AG08395 (cell line): Measurements from ENCODE around the gene CTSC.
"Not testable (repeated sequence)": the region's sequence is repeated elsewhere in the genome, so short reads cannot be mapped to it uniquely, and the experiment has no call there.

Experiments used
- DNase-seq: peaks from one replicate; pipeline ENCODE4 v3.0.0; 2012; ENCODE audit warnings: mixed read lengths, low spot score

Gene CTSC

GRCh38 chr11:88352139-88352538 is 14.6 kb upstream of the CTSC start:
- peak; percentile 10 for DNase-seq

- no peak for DNase-seq
Observed at GRCh38 chr11:88348870-88349269, 11.3 kb upstream of the CTSC start.

- DNase-seq: no peak
Observed at GRCh38 chr11:88345949-88346348, 8.4 kb upstream of the CTSC start.

- DNase-seq: peak; percentile 54
Observed at GRCh38 chr11:88345408-88345807, 7.9 kb upstream of the CTSC start.

DNA sequence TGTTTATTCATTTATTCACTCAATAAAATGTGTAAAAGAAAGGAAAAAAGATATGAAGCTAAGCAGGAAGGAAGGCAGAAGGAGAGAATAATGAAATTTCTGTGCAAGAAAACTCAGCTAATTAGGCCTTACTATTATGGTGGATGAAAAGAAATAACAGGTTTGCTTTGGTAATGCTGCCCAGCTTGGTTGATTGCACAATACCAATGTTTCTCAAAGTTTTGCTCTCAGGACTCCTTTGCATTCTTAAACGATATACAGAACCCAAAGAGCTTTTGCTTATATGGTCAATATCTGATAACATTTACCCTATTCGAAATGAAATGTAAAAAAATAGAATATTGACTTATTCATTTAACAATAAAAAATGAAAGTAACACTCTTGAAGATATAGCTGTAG is 7.3 kb upstream of the CTSC start:
- DNase-seq: no peak

- no peak for DNase-seq
Observed at GRCh38 chr11:88341522-88342251, 4.2 kb upstream of the CTSC start.

DNA sequence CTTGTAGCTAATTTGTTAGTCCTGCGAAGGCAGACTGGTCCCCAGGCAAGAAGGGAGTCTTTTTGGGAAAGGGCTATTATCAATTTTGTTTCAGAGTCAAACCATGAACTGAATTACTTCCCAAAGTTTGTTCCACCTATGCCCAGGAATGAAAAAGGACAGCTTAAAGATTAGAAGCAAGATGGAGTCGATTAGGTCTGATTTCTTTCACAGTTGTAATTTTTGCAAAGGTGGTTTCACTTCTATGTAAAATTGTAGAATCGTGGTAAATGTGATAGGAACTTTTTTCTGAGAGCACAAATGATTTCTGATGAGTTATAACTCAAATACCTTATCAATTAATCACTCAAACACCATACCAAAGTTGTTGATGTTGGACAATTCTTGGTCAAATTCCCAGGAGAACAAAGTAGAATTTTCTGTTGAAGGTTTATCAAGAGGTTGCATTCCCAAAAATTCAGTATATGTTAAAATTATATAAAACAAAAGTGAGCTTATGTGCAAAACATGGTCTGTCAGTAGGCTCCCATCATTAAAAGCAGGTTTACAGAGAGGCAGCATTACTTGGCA is 2.9 kb upstream of the CTSC start:
- no peak for DNase-seq

GRCh38 chr11:88337987-88338668 is 592 bp upstream of the CTSC start:
- DNase-seq: peak; percentile 54

DNA sequence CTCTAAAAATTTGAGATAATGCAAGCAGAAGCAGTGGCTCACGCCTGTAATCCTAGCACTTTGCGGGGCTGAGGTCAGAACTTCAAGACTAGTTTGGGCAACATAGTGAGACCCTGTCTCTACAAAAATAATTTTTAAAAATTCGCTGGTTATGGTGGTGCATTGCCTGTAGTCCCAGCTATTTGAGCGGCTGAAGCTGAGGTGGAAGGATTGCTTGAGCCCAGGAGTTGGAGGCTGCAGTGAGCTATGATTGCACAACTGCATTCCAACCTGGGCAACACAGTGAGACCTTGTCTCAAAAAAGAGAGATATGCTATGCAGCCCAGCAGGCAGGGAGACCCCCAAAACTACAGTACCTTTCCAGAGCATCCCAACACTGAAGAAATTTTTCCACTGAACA is 2.3 kb downstream of the CTSC start:
- no peak for DNase-seq

- DNase-seq: no peak
Observed at GRCh38 chr11:88333862-88334261, 3.7 kb downstream of the CTSC start.

DNA sequence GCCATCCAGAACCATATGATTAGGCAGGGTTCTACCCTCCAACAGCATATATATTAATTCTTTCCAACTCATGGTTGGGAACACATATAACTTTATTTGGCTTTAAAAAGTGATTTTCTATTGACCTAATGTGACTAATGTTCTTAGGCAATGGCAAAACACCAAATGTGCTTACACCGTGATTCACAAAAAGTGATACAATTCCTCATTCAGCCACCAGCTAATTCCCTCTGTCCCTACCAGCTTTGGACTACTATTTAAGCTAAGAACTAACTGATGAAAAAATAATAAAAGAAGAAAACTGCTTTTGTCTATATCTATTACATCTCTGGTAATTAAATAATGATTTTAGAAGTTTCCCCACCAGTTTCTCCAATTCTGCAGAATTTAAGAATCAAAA is 4.7 kb downstream of the CTSC start:
- no peak for DNase-seq

DNA sequence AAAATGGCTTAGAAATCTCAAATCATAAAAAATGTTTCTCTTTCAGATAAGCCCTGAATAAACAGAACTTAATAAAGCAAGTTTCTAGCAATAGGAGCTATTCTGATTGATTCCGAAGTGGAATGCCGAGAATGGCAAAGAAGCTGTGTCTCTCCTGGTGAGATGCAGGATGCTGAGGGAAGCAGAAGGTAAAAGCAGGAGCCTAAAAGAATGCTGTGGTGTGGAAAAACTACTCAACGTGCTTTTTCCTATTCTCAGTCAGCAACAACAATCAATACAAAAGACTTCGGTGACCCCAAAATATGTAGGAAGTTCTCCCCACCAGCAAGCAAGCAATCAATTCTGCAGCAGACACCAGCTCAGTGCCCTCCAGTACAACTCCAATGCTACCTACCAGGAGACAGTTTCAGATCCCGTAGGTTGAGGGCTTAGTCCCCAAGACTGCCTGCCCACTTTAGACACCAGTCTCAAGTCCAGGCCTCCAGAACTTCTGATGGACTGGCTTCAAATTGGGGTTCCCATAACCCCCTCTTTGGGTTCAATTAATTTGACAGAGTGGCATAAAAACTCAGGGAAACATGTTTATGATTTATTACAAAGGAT is 6.6 kb downstream of the CTSC start:
- no peak for DNase-seq

DNA sequence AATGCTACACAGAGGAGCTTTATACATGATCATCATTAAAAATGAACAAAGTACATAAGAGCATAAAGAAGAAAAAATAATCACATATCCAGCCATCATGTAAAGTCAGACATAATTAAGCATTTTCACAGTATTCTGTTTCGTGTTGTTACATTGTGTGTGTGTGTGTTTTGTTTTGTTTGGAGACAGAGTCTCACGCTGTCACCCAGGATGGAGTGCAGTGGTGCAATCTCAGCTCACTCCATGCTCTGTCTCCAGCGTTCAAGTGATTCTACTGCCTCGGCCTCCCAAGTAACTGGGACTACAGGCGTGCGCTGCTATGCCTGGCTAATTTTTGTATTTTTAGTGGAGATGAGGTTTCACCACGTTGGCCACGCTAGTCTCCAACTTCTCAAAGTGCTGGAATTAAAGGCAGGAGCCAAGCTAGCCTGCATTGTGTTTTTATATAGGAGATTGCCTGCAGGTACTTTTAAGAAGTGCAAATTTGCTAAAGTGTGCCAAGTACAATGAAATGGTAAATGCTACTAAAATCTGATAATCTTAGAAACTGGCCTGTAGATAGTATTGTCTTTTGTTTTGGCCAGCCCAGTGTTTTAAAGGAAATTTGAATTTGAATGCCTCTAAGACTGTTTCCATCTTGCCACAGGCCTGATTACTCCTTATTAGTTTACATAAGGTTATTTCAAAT is 7.8 kb downstream of the CTSC start:
- no peak for DNase-seq

GRCh38 chr11:88327462-88328143 is 9.9 kb downstream of the CTSC start:
- DNase-seq: no peak

- no peak for DNase-seq
Observed at GRCh38 chr11:88327061-88327460, 10.5 kb downstream of the CTSC start.

DNA sequence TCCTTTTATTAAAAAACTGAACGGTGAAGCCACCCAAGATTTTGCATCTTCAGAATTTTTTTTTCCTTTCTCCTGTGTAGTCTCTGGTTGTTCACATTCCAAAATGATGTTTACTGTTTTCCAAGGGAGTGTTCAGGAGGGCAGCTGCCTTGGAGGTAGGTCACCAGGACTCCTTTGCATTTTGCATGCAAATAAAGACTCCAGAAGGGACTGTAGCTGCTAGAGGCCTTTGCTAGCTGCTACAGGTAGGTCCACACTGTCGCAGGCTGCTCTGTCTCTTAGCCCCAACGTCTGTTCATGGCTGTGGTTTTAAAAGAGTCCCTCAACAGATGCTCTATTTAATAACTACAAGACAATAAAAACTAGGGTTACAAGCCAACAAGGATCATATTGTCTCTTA is 11.4 kb downstream of the CTSC start:
- no peak for DNase-seq

DNA sequence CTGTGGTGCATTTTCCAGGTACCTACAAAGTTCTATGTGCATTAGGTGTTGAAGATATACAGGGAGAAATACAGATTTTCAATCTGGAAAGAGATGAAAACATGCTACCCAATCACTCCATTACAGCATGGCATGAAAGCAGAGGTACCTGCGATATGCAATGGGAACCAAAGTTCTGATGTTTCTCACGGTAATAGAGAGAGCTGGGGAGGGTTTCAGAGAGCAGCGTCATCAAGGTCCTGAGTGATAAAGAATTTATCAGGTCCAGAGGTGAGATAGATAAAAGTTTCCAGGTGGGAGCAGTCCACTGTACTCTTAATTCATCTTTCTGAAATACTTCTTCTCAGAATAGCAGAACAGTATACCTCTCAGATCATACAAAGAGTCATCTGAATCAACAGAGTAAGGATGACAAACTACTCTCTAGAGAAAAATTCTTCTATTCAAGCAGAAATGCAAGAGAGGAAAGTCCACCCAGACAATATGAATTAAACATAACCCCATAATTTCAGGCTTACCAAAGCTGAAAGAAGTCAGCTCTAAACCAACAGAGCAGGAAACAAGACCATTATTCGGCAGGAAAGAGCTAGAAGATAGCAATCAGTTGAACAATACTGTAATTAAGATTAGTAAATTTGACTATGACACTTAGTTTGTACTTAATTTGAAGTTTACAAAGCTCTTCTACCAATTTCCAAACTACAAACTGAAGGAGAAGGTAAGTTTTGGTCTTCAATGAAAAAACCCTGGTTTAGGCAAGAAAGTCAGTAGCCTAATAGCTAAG is 12.8 kb downstream of the CTSC start:
- DNase-seq: no peak

DNA sequence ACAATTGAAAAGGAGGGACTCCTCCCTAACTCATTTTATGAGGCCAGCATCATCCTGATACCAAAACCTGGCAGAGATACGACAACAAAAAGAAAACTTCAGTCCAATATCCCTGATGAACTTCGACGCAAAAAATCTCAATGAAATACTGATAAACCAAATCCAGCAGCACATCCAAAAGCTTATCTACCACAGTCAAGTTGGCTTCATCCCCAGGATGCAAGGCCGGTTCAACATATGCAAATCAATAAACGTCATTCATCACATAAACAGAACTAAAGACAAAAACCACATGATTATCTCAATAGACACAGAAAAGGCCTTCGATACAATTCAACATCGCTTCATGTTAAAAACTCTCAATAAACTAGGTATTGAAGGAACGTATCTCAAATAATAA is 14.7 kb downstream of the CTSC start:
- not testable (repeated sequence) for DNase-seq

GRCh38 chr11:88321412-88321811 is 16.1 kb downstream of the CTSC start:
- not testable (repeated sequence) for DNase-seq

GRCh38 chr11:88320149-88320559 is 17.4 kb downstream of the CTSC start:
- peak; percentile 79 for DNase-seq

- no peak for DNase-seq
Observed at GRCh38 chr11:88318017-88318416, 19.5 kb downstream of the CTSC start.
